KBM-7 (cell line): ENCODE measurements around the gene PRRG1.
"Not testable (repeated sequence)": the region's sequence is repeated elsewhere in the genome, so short reads cannot be mapped to it uniquely, and the experiment has no call there.

Experiments used
- DNase-seq: peaks from one replicate; pipeline ENCODE4 v3.0.0-alpha.2; 2015
- in situ Hi-C: fragments of 300-500 bp; cut with MboI; formaldehyde crosslinking; loops from 2 replicates; pipeline ENCODE4 v1.14.3; 2020; ENCODE audit warnings: low sequenced_read_pairs, low pct_unique_long_range_greater_than_20kb, mixed read lengths

Gene PRRG1

GRCh38 chrX:37370499-37371141 is 21.5 kb downstream of the PRRG1 start:
- in situ Hi-C loops = no loop called here
- DNase-seq = no peak

GRCh38 chrX:37371578-37371991 is 22.4 kb downstream of the PRRG1 start:
- in situ Hi-C loops = no loop called here
- no peak for DNase-seq

- no peak for DNase-seq
- in situ Hi-C loops = no loop called here
These were observed 29.2 kb downstream of the PRRG1 start for GRCh38 chrX:37378404-37378803.

- in situ Hi-C loops = no loop called here
- DNase-seq = peak; percentile 5
These were observed 29.7 kb downstream of the PRRG1 start for GRCh38 chrX:37378830-37379229.

GRCh38 chrX:37380256-37380655 is 31.1 kb downstream of the PRRG1 start:
- in situ Hi-C loops = no loop called here
- no peak for DNase-seq

- no peak for DNase-seq
- in situ Hi-C loops = no loop called here
These were observed 31.8 kb downstream of the PRRG1 start for GRCh38 chrX:37380924-37381323.

GRCh38 chrX:37383313-37383712 is 34.1 kb downstream of the PRRG1 start:
- no peak for DNase-seq
- in situ Hi-C loops = no loop called here

GRCh38 chrX:37388413-37388812 is 39.2 kb downstream of the PRRG1 start:
- DNase-seq = no peak
- in situ Hi-C loops = no loop called here

- peak; percentile 36 for DNase-seq
- in situ Hi-C loops = no loop called here
These were observed 56.8 kb downstream of the PRRG1 start for GRCh38 chrX:37405956-37406355.

GRCh38 chrX:37407736-37408135 is 58.6 kb downstream of the PRRG1 start:
- no peak for DNase-seq
- in situ Hi-C loops = no loop called here

- DNase-seq = peak; percentile 11
- in situ Hi-C loops = no loop called here
These were observed 60.1 kb downstream of the PRRG1 start for GRCh38 chrX:37409278-37409677.

- no peak for DNase-seq
- in situ Hi-C loops = no loop called here
These were observed 71.0 kb downstream of the PRRG1 start for GRCh38 chrX:37420185-37420584.

GRCh38 chrX:37420756-37421155 is 71.6 kb downstream of the PRRG1 start:
- in situ Hi-C loops = no loop called here
- DNase-seq = no peak

GRCh38 chrX:37424000-37424429 is 74.9 kb downstream of the PRRG1 start:
- in situ Hi-C loops = no loop called here
- no peak for DNase-seq

- DNase-seq = no peak
- in situ Hi-C loops = no loop called here
These were observed 76.2 kb downstream of the PRRG1 start for GRCh38 chrX:37425370-37425769.

- DNase-seq, in situ Hi-C loops: not testable (repeated sequence)
These were observed 79.8 kb downstream of the PRRG1 start for GRCh38 chrX:37428962-37429361.

- in situ Hi-C loops = no loop called here
These were observed 85.2 kb downstream of the PRRG1 start for GRCh38 chrX:37434362-37434761.

GRCh38 chrX:37437160-37437559 is 88.0 kb downstream of the PRRG1 start:
- DNase-seq = no peak
- in situ Hi-C loops = no loop called here

More at GRCh38 chrX:37434362-37434761, 85.2 kb downstream of the PRRG1 start:
- no peak for DNase-seq

GRCh38 chrX:37441377-37441776 is 92.2 kb downstream of the PRRG1 start:
- in situ Hi-C loops = no loop called here
- no peak for DNase-seq

GRCh38 chrX:37445182-37445581 is 96.0 kb downstream of the PRRG1 start:
- DNase-seq = no peak
- in situ Hi-C loops = no loop called here

- DNase-seq = no peak
- in situ Hi-C loops = no loop called here
These were observed 104.7 kb downstream of the PRRG1 start for GRCh38 chrX:37453821-37454220.
